ENCODE measurements around the gene TMEM205. TPM values are rescaled to one million over a fixed set of nuclear protein-coding genes. Genes with fewer than 3 reads are reported as not detected.

TMEM205 gene
- total RNA-seq, 1 donor from 2014 or later = 57.2 TPM

DNA sequence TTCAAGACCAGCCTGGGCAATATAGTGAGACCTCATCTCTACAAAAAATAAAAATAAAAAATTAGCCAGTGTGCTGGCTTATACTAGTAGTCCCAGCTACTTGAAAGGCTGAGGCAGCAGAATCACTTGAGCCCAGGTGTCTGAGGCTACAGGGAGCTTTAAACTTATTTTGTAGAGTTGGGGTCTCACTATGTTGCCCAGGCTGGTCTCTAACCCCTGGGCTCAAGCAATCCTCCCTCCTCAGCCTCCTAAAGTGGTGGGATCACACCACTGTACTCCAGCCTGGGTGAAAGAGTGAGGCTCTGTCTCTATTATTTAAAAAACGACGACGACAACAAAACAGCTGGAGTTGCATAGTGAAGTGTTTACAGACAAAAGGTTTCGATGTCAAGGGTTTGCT, 14.6 kb downstream of the TMEM205 start:
- TF ChIP-seq, protein P1, sequence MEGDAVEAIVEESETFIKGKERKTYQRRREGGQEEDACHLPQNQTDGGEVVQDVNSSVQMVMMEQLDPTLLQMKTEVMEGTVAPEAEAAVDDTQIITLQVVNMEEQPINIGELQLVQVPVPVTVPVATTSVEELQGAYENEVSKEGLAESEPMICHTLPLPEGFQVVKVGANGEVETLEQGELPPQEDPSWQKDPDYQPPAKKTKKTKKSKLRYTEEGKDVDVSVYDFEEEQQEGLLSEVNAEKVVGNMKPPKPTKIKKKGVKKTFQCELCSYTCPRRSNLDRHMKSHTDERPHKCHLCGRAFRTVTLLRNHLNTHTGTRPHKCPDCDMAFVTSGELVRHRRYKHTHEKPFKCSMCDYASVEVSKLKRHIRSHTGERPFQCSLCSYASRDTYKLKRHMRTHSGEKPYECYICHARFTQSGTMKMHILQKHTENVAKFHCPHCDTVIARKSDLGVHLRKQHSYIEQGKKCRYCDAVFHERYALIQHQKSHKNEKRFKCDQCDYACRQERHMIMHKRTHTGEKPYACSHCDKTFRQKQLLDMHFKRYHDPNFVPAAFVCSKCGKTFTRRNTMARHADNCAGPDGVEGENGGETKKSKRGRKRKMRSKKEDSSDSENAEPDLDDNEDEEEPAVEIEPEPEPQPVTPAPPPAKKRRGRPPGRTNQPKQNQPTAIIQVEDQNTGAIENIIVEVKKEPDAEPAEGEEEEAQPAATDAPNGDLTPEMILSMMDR (IDR thresholded peaks at IDR 0.05; ENCODE audit: unreplicated experiment) = no peak
- H3K4me3 Mint-ChIP-seq = no peak overlapping the region
- H3K27me3 Mint-ChIP-seq (ENCODE audit: low read depth) = no peaks in the 10 kb centered on the region
- no peaks in the 10 kb centered on the region for H3K4me1 Mint-ChIP-seq
- H3K36me3 Mint-ChIP-seq = peaks cover 39% of the 10 kb centered on the region
- H3K9me3 Mint-ChIP-seq = no peaks in the 10 kb centered on the region
- no peak for DNase-seq (ENCODE audit: low spot score in 2 of 2, unreplicated experiment in 2 of 2)
- no peak overlapping the region for H3K27ac Mint-ChIP-seq

DNA sequence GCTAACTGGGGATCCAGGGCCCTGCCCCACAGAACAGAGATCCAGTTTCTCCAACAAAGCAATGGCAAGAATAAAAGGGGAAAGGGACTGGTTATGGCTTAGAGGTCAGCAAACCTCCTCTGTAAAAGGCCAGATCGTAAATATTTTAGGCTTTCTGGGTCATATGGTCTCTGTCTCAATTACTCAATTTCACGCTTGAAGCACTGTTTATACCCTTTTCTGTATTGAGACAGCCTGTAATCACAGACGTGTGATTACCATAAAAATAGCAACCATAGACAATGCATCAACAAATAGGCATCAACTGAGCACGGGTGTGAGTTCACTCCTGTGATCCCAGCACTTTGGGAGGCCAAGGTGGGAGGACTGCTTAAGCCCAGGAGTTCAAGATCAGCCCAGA, 15.9 kb downstream of the TMEM205 start:
- no peak for DNase-seq (ENCODE audit: low spot score in 2 of 2, unreplicated experiment in 2 of 2)
- Mint-ChIP-seq H3K4me3 (no peak overlapping the region), H3K27ac (no peak overlapping the region), H3K9me3 (no peaks in the 10 kb centered on the region), H3K36me3 (peaks cover 26% of the 10 kb centered on the region), H3K27me3 (ENCODE audit: low read depth) (no peaks in the 10 kb centered on the region), H3K4me1 (no peaks in the 10 kb centered on the region)
- TF ChIP-seq, protein P1 (IDR thresholded peaks at IDR 0.05; ENCODE audit: unreplicated experiment) = no peak

DNA sequence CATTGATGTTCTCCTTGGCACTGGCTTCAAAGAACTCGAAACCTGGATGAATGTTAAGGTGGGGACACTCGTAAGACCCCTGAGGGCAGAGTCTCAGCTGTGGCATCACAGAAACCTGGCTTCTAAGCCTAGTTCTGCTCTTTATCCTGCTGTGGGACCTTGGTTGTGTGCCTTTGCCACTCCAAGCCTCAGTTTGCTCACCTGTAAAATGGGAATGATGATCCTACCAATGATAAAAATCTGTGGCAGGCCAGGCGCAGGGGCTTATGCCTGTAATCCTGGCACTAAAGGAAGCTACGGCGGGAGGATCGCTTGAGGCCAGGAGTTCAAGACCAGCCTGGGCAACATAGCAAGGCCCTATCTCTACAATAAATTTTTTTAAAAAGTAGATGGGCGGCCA, 20.5 kb downstream of the TMEM205 start:
- peaks cover 36% of the 10 kb centered on the region for H3K4me1 Mint-ChIP-seq
- no peak overlapping the region for H3K4me3 Mint-ChIP-seq
- H3K9me3 Mint-ChIP-seq = no peaks in the 10 kb centered on the region
- peaks cover 10% of the 10 kb centered on the region for H3K36me3 Mint-ChIP-seq
- H3K27me3 Mint-ChIP-seq (ENCODE audit: low read depth) = no peaks in the 10 kb centered on the region
- no peak for DNase-seq (ENCODE audit: low spot score in 2 of 2, unreplicated experiment in 2 of 2)
- no peak overlapping the region for H3K27ac Mint-ChIP-seq
- TF ChIP-seq, protein P1 (IDR thresholded peaks at IDR 0.05; ENCODE audit: unreplicated experiment) = no peak

DNA sequence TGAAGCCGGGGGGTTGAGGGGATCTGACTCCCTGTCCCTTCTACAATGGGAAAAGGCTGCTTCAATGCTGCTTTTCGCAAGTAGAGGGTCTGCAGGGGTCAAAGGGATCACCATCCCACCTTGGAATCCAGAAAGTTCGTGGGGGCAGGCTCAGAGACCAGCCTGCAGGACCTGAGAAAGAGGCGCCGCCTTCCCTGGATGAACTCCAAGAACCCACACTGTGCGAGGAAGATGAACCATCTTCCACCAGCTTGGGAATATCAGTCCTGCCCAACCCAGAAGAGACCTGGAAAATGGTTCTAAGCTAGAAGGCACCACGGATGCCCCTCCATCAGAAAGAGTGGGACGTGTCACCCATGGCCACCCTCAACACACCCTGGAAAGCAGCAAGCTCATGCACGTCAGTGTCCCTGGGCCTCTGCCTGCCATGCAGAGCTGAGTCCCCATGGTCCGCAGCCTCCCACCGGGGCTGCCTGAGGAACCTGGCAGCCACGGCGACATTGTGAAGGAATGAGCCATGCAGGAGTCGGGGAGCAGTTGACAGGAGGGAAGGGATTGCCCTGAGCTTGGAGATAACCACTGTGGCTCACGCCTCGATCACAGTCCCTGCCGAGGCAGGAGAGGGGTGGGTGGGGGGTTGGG, 21.2 kb downstream of the TMEM205 start:
- H3K4me1 Mint-ChIP-seq = peaks cover 36% of the 10 kb centered on the region

DNA sequence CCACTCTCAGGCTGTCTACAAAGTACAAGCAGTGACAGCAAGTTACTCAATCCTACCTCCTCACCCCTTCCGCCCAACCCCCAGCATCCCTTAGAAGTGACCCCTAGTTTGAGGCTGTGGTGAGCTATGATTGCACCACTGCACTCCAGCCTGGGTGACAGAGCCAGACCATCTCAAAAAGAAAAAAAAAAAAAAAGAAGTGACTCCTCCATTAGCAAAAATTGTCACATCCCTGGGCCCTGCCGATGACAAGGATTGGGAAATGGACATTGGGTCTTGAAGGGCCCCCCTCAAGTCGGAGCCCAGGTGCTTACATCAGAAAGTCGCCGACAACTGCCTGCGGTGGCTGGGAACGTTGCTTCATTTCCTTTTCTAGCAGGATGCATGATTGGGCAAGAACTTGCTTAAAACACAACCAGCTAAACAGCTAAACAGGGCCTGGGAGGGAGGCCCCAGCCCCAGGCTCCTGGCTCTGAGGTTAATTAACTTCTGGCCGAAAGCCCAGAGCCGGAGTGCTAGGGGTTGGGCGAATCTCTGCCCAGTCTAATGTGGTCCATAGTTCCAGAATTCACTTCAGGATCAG, 21.9 kb downstream of the TMEM205 start:
- peak overlapping the region; percentile 92 for H3K27ac Mint-ChIP-seq

More for the DNA sequence above, 21.2 kb downstream of the TMEM205 start:
- Mint-ChIP-seq H3K27ac (peak overlapping the region; percentile 92), H3K36me3 (peaks cover 10% of the 10 kb centered on the region), H3K27me3 (ENCODE audit: low read depth) (no peaks in the 10 kb centered on the region), H3K9me3 (no peaks in the 10 kb centered on the region), H3K4me3 (no peak overlapping the region)
- no peak for DNase-seq (ENCODE audit: low spot score in 2 of 2, unreplicated experiment in 2 of 2)
- TF ChIP-seq, protein P1 (IDR thresholded peaks at IDR 0.05; ENCODE audit: unreplicated experiment) = no peak

More for the DNA sequence above, 21.9 kb downstream of the TMEM205 start:
- Mint-ChIP-seq H3K4me3 (peak overlapping the region; percentile 50), H3K27me3 (ENCODE audit: low read depth) (no peaks in the 10 kb centered on the region), H3K9me3 (no peaks in the 10 kb centered on the region), H3K4me1 (peaks cover 36% of the 10 kb centered on the region), H3K36me3 (peaks cover 10% of the 10 kb centered on the region)
- DNase-seq (ENCODE audit: low spot score in 2 of 2, unreplicated experiment in 2 of 2) = peak; percentile 46 to 67
- TF ChIP-seq, protein P1 (IDR thresholded peaks at IDR 0.05; ENCODE audit: unreplicated experiment) = no peak

All from mesothelial cell of epicardium (in vitro differentiated cells).